Measurements from ENCODE around the gene DLK2. TPM values are rescaled to one million over a fixed set of nuclear protein-coding genes. Genes with fewer than 3 reads are reported as not detected.

DLK2 gene, protein sequence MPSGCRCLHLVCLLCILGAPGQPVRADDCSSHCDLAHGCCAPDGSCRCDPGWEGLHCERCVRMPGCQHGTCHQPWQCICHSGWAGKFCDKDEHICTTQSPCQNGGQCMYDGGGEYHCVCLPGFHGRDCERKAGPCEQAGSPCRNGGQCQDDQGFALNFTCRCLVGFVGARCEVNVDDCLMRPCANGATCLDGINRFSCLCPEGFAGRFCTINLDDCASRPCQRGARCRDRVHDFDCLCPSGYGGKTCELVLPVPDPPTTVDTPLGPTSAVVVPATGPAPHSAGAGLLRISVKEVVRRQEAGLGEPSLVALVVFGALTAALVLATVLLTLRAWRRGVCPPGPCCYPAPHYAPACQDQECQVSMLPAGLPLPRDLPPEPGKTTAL
- total RNA-seq = 0.33 TPM in 1 of 2 replicates, not detected in the other

GRCh38 chr6:43455531-43456428 lies at the start of gene DLK2:
DLK2 (minus strand) TSS chr6:43455548; CDS start chr6:43454825, 723 bp downstream.

GRCh38 chr6:43477235-43478007 lies 22.1 kb upstream of the DLK2 start, which contains the start of gene TJAP1:
TJAP1 (plus strand) TSS chr6:43477570; CDS start chr6:43499002, 21,432 bp downstream.

GRCh38 chr6:43427406-43428111 lies 27.8 kb downstream of the DLK2 start, which contains the start of gene ABCC10:
ABCC10 (plus strand) TSS chr6:43427541; CDS start chr6:43427979, 438 bp downstream.

Small RNAs within 50 kb of the gene (small RNA-seq; reads per million reads assigned to genes)
- gene MIR6780B (not detected), gene RNU6-1113P (not detected)

Other genes with a start within 250 kb of the DLK2 start
- 30.8 and 45.7 TPM in 2 replicates for gene DNPH1, start 226.1 kb downstream of the DLK2 start, total RNA-seq
- gene TTBK1, start 212.1 kb downstream of the DLK2 start, total RNA-seq = 0.10 TPM in 1 of 2 replicates, not detected in the other
- gene SLC22A7, start 157.3 kb downstream of the DLK2 start, total RNA-seq = not detected in 2 replicates
- not detected in 2 replicates for gene CRIP3, start 146.7 kb downstream of the DLK2 start, total RNA-seq
- gene ZNF318, start 85.9 kb downstream of the DLK2 start, total RNA-seq = 8.8 and 9.6 TPM in 2 replicates
- gene ABCC10, start 28.0 kb downstream of the DLK2 start, total RNA-seq = 21.1 and 23.8 TPM in 2 replicates
- gene TJAP1, start 22.0 kb upstream of the DLK2 start, total RNA-seq = 15.4 and 16.0 TPM in 2 replicates
- 0.19 and 0.65 TPM in 2 replicates for gene LRRC73, start 54.8 kb upstream of the DLK2 start, total RNA-seq
- 131 and 133 TPM in 2 replicates for gene YIPF3, start 61.4 kb upstream of the DLK2 start, total RNA-seq
- 34.9 and 39.5 TPM in 2 replicates for gene POLR1C, start 61.5 kb upstream of the DLK2 start, total RNA-seq
- 37.2 and 41.0 TPM in 2 replicates for gene XPO5, start 120.5 kb upstream of the DLK2 start, total RNA-seq
- 28.7 and 38.1 TPM in 2 replicates for gene POLH, start 120.6 kb upstream of the DLK2 start, total RNA-seq
- 48.7 and 51.8 TPM in 2 replicates for gene GTPBP2, start 173.7 kb upstream of the DLK2 start, total RNA-seq
- gene MAD2L1BP, start 180.3 kb upstream of the DLK2 start, total RNA-seq = 37.6 and 49.6 TPM in 2 replicates
- under 0.01 and 0.19 TPM in 2 replicates for gene RSPH9, start 189.5 kb upstream of the DLK2 start, total RNA-seq
- 44.1 and 55.5 TPM in 2 replicates for gene MRPS18A, start 232.2 kb upstream of the DLK2 start, total RNA-seq